Ishikawa (cell line): ENCODE data around the gene MCM9.
A peak's percentile ranks its signal among the peaks of the same experiment; 100 is the strongest.

Experiments
- CEBPB ChIP-seq: IDR thresholded peaks from 2 replicates; pipeline ENCODE4 v1.6.1; 2012
- CREB1 ChIP-seq: IDR thresholded peaks from 2 replicates; pipeline ENCODE4 v1.6.1; 2012; ENCODE audit warnings: low read depth
- EGR1 ChIP-seq: IDR thresholded peaks from 2 replicates; pipeline ENCODE4 v1.6.1; 2012
- EP300 ChIP-seq: IDR thresholded peaks from 2 replicates; pipeline ENCODE4 v1.6.1; 2012; ENCODE audit warnings: borderline replicate concordance
- FOXM1 ChIP-seq: IDR thresholded peaks from 2 replicates; pipeline ENCODE4 v1.6.1; 2012; ENCODE audit warnings: low read depth, borderline replicate concordance
- NFIC ChIP-seq: IDR thresholded peaks from 2 replicates; pipeline ENCODE4 v1.6.1; 2012
- RAD21 ChIP-seq: IDR thresholded peaks from 2 replicates; pipeline ENCODE4 v1.6.1; 2012; ENCODE audit warnings: low read depth
- TAF1 ChIP-seq: IDR thresholded peaks from 2 replicates; pipeline ENCODE4 v1.6.1; 2012; ENCODE audit warnings: low read depth, mild to moderate bottlenecking
- TCF12 ChIP-seq: IDR thresholded peaks from 2 replicates; pipeline ENCODE4 v1.6.1; 2012; ENCODE audit warnings: low read depth
- TEAD4 ChIP-seq: IDR thresholded peaks from 2 replicates; pipeline ENCODE4 v1.6.1; 2012
- YY1 ChIP-seq: IDR thresholded peaks from 2 replicates; pipeline ENCODE4 v1.6.1; 2012; ENCODE audit warnings: low read depth
- ZBTB7A ChIP-seq: IDR thresholded peaks from 2 replicates; pipeline ENCODE4 v1.6.1; 2012; ENCODE audit warnings: low read depth
- TF ChIP-seq, protein P1 (sequence below): IDR thresholded peaks from 2 replicates; pipeline ENCODE4 v1.6.1; 2012
- TF ChIP-seq, protein P2 (sequence below): IDR thresholded peaks from 2 replicates; pipeline ENCODE4 v1.6.1; 2012; ENCODE audit warnings: low read depth, mild to moderate bottlenecking
- TF ChIP-seq, protein P3 (sequence below): IDR thresholded peaks from 2 replicates; pipeline ENCODE4 v1.6.1; 2012

Gene MCM9

DNA sequence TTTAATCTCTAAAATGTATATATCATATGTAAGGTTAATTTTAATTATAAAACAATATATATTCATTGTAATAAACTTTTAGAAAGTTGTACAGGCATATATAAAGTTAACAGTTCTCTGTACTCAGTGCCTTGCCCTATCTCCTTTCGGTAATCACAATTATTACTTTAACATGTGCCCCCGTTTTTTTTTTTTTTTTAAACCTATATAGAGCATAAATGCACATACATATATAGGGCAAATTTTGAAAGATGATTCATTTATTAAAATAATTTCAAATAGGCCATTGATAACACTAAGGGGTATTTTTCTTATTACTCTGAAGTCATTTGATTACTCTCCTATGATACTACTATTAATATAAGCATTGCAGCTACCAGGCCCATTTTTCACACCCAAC is 39.1 kb downstream of the MCM9 start:
- TF ChIP-seq, protein P1, sequence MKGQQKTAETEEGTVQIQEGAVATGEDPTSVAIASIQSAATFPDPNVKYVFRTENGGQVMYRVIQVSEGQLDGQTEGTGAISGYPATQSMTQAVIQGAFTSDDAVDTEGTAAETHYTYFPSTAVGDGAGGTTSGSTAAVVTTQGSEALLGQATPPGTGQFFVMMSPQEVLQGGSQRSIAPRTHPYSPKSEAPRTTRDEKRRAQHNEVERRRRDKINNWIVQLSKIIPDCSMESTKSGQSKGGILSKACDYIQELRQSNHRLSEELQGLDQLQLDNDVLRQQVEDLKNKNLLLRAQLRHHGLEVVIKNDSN, result no peak
- TF ChIP-seq TCF12 (no peak), NFIC (no peak), EGR1 (no peak), CEBPB (no peak), ZBTB7A (no peak), TAF1 (no peak), RAD21 (no peak), EP300 (no peak), YY1 (no peak), FOXM1 (no peak), CREB1 (no peak), TEAD4 (no peak)
- TF ChIP-seq, protein P2, sequence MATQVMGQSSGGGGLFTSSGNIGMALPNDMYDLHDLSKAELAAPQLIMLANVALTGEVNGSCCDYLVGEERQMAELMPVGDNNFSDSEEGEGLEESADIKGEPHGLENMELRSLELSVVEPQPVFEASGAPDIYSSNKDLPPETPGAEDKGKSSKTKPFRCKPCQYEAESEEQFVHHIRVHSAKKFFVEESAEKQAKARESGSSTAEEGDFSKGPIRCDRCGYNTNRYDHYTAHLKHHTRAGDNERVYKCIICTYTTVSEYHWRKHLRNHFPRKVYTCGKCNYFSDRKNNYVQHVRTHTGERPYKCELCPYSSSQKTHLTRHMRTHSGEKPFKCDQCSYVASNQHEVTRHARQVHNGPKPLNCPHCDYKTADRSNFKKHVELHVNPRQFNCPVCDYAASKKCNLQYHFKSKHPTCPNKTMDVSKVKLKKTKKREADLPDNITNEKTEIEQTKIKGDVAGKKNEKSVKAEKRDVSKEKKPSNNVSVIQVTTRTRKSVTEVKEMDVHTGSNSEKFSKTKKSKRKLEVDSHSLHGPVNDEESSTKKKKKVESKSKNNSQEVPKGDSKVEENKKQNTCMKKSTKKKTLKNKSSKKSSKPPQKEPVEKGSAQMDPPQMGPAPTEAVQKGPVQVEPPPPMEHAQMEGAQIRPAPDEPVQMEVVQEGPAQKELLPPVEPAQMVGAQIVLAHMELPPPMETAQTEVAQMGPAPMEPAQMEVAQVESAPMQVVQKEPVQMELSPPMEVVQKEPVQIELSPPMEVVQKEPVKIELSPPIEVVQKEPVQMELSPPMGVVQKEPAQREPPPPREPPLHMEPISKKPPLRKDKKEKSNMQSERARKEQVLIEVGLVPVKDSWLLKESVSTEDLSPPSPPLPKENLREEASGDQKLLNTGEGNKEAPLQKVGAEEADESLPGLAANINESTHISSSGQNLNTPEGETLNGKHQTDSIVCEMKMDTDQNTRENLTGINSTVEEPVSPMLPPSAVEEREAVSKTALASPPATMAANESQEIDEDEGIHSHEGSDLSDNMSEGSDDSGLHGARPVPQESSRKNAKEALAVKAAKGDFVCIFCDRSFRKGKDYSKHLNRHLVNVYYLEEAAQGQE, result no peak
- TF ChIP-seq, protein P3, sequence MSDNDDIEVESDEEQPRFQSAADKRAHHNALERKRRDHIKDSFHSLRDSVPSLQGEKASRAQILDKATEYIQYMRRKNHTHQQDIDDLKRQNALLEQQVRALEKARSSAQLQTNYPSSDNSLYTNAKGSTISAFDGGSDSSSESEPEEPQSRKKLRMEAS, result no peak

DNA sequence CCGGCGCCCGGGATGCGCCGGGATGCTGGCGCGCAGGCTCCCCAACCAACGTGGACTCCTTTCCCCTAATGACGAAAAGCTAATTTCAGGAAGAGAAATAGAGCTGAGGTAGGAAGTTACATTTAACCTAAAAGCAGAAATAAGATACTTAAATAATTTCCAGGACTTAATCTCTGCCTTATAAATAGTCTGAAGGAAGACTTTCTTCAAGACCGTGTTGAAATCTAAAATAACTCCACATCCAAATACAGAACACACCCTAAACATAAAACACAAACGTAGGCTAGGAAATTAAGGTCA is 39.7 kb downstream of the MCM9 start:
- no peak for TF ChIP-seq ZBTB7A
- no peak for TF ChIP-seq TEAD4
- TF ChIP-seq EGR1, result no peak
- no peak for TF ChIP-seq RAD21
- TF ChIP-seq YY1, result no peak
- TF ChIP-seq, protein P2, result no peak
- TF ChIP-seq EP300, result no peak

DNA sequence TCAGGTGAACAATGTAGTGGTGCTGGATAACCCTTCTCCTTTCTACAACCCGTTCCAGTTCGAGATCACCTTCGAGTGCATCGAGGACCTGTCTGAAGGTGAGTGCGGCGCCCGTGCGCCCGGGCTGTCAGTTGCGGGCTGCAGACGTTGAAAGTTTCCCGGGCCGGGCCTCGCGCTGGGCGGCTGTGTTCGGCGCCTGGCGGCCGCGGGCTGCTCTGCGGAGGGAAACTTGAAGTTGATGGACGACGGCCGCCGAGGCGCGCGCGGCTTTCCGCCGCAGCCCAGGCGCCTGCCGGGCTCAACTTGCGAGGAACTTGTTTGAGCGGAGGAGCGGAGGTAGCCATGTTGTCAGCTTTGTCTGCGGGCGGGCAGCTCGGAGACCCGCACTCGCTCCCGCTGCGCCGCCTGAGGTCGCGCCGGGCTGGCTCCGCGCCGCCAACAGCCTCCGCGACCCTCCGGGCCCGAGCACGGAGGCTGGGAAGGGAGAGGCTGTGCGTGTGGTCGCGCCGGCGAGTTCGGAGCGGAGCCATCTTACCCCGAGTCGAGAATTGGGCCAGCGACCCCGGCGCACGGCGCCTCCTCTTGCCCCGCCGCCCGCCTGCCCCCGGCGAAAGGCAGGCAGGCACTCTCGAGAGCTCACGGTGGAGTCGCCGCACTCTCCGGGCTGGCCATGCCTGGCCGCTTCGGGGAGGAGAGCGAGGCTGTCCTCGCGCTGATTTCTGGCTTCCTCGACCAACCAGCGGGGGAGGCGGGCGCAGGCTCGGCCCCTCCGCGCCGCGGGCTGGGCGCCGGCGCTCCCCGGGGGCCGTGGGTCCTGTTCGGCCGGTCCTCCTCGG is 40.3 kb downstream of the MCM9 start:
- no peak for TF ChIP-seq EP300
- no peak for TF ChIP-seq NFIC
- TF ChIP-seq FOXM1, result no peak
- TF ChIP-seq, protein P2, result no peak
- no peak for TF ChIP-seq CEBPB
- TF ChIP-seq, protein P3, result no peak; the same call in 1 of the 2 replicates
- TF ChIP-seq TAF1, result peak; percentile 61; the same call in 1 of the 2 replicates
- peak; percentile 63; the same call in 1 of the 2 replicates for TF ChIP-seq YY1
- no peak for TF ChIP-seq EGR1
- TF ChIP-seq, protein P1, result no peak

DNA sequence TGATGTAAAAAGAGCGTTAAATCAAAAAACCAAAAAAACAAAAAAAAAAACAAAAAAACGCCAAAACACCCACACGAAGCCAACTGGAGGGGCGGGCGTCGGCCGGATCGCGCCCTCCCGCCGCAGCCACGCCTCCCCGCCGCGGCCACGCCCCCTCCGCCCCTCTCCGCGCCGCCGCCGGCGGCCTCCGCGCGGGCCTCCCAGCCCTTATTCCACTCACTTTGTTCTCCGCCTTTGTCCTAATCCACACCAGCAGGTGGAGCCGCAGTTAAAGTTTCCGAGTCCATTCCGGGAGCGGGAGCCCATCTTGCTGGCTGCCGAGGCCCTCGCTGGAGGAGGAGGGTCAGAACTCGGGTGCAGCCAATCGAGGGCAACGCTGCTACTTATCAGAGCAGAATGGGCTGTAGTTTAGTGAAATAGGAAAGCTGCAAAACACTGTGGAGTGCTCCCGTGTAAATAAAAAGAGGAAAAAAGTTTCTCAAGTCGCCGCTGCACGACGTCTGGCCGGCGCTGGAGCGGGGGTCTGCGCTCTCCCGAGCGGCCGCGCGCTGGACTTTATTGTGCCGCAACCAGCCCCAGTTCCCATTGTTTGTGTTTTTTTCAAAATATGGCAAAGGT is 41.0 kb downstream of the MCM9 start, which contains the start of gene ASF1A:
TSS of gene ASF1A (plus strand) at position 346 of the 618 bp plus-strand sequence. CDS start at position 608, 262 bp downstream.
- TF ChIP-seq YY1 (no peak), CEBPB (no peak), TCF12 (peak; percentile 48), NFIC (no peak), ZBTB7A (no peak), CREB1 (no peak), RAD21 (peak; percentile 54), EGR1 (no peak), EP300 (no peak), TEAD4 (no peak), FOXM1 (no peak), TAF1 (peak; percentile 75)
- TF ChIP-seq, protein P2, result no peak
- TF ChIP-seq, protein P1, result no peak
- TF ChIP-seq, protein P3, result peak; percentile 26; the same call in 1 of the 2 replicates
